HG02610 (cell line): ENCODE results near the gene ABLIM1.
A peak's percentile ranks its signal among the peaks of the same experiment; 100 is the strongest.

Experiments used
- ATAC-seq: cut with Tn5 transposase; IDR thresholded peaks from one replicate; pipeline ENCODE4 v1.9.1; 2021; ENCODE audit warnings: mild to moderate bottlenecking, moderate library complexity; ENCODE audit not compliant: unreplicated experiment

ABLIM1 gene

GRCh38 chr10:114551636-114551972 lies 106.5 kb downstream of the ABLIM1 start:
- ATAC-seq = no peak

- no peak for ATAC-seq
Measured at GRCh38 chr10:114550756-114551635, 107.1 kb downstream of the ABLIM1 start.

- no peak for ATAC-seq
Measured at GRCh38 chr10:114548662-114549061, 109.4 kb downstream of the ABLIM1 start.

GRCh38 chr10:114547514-114547913 lies 110.6 kb downstream of the ABLIM1 start:
- no peak for ATAC-seq

- ATAC-seq = no peak
Measured at GRCh38 chr10:114547056-114547455, 111.0 kb downstream of the ABLIM1 start.

- ATAC-seq = no peak
Measured at GRCh38 chr10:114545819-114546218, 112.3 kb downstream of the ABLIM1 start.

- no peak for ATAC-seq
Measured at GRCh38 chr10:114545071-114545470, 113.0 kb downstream of the ABLIM1 start.

GRCh38 chr10:114544045-114544659 lies 113.9 kb downstream of the ABLIM1 start:
- ATAC-seq = peak; percentile 82

GRCh38 chr10:114543456-114543855 lies 114.6 kb downstream of the ABLIM1 start:
- no peak for ATAC-seq

- no peak for ATAC-seq
Measured at GRCh38 chr10:114542373-114542772, 115.7 kb downstream of the ABLIM1 start.

GRCh38 chr10:114541797-114542160 lies 116.3 kb downstream of the ABLIM1 start:
- no peak for ATAC-seq

- peak; percentile 51 for ATAC-seq
Measured at GRCh38 chr10:114541081-114541796, 116.8 kb downstream of the ABLIM1 start.

- ATAC-seq = no peak
Measured at GRCh38 chr10:114540236-114540635, 117.8 kb downstream of the ABLIM1 start.

- no peak for ATAC-seq
Measured at GRCh38 chr10:114539623-114540022, 118.5 kb downstream of the ABLIM1 start.

GRCh38 chr10:114538181-114538906 lies 119.7 kb downstream of the ABLIM1 start:
- ATAC-seq = no peak

GRCh38 chr10:114537736-114538135 lies 120.3 kb downstream of the ABLIM1 start:
- no peak for ATAC-seq

- ATAC-seq = no peak
Measured at GRCh38 chr10:114534571-114534981, 123.5 kb downstream of the ABLIM1 start.

- ATAC-seq = no peak
Measured at GRCh38 chr10:114532226-114532625, 125.8 kb downstream of the ABLIM1 start.

GRCh38 chr10:114526504-114527238 lies 131.4 kb downstream of the ABLIM1 start:
- ATAC-seq = peak; percentile 96

- ATAC-seq = peak; percentile 29
Measured at GRCh38 chr10:114526126-114526503, 132.0 kb downstream of the ABLIM1 start.
